Lower lobe of right lung (tissue), 2 donors: ENCODE data around the gene THTPA. TPM values are rescaled to one million over a fixed set of nuclear protein-coding genes. Genes with fewer than 3 reads are reported as not detected.
A peak's percentile ranks its signal among the peaks of the same experiment; 100 is the strongest.

Experiments
- ATAC-seq, 2 donors: fragments of 200-7000 bp; cut with Tn5 transposase; one replicate each; pipeline ENCODE4 v1.9.1; 2020 to 2022; ENCODE audit warnings: mild to moderate bottlenecking in 2 of 2, moderate library complexity in 2 of 2
- DNase-seq: peaks from one replicate; pipeline ENCODE4 v3.0.0-alpha.2; 2020
- H3K27ac ChIP-seq: fragments of 200-600 bp; one replicate; pipeline ENCODE4 v1.8.0; 2022
- H3K27me3 ChIP-seq: fragments of 200-600 bp; one replicate; pipeline ENCODE4 v1.8.0; 2022; ENCODE audit warnings: low read depth
- H3K36me3 ChIP-seq: fragments of 200-600 bp; one replicate; pipeline ENCODE4 v1.8.0; 2022; ENCODE audit warnings: mild to moderate bottlenecking
- H3K4me1 ChIP-seq: fragments of 200-600 bp; one replicate; pipeline ENCODE4 v1.8.0; 2022
- H3K4me3 ChIP-seq: fragments of 200-600 bp; one replicate; pipeline ENCODE4 v1.8.0; 2022; ENCODE audit warnings: mild to moderate bottlenecking
- H3K9me3 ChIP-seq: fragments of 200-600 bp; one replicate; pipeline ENCODE4 v1.8.0; 2022
- intact Hi-C: fragments of 100-400 bp; cut with DNase I; formaldehyde crosslinking; loops from one replicate; pipeline ENCODE4 v1.11.0; 2022
- total RNA-seq: library from RNA; stranded (reverse); fragmentation: NEBNext Ultra II Directional; extraction: Animal tissue kit (Norgen Biotek cat#: 25700); gene quantifications from one replicate; pipeline ENCODE4 v1.2.1, GENCODE V29; 2021
- TF ChIP-seq, protein P1 (sequence below): fragments of 200-600 bp; IDR thresholded peaks from one replicate; pipeline ENCODE4 v1.8.0; 2022; ENCODE audit warnings: antibody characterized with exemption, mild to moderate bottlenecking
- donor health status: DM: no; HTN: yes; CAD: no; lungs with severe emphysema.

The THTPA gene
- total RNA-seq, 1 donor from 2014 or later: 19.1 TPM

DNA sequence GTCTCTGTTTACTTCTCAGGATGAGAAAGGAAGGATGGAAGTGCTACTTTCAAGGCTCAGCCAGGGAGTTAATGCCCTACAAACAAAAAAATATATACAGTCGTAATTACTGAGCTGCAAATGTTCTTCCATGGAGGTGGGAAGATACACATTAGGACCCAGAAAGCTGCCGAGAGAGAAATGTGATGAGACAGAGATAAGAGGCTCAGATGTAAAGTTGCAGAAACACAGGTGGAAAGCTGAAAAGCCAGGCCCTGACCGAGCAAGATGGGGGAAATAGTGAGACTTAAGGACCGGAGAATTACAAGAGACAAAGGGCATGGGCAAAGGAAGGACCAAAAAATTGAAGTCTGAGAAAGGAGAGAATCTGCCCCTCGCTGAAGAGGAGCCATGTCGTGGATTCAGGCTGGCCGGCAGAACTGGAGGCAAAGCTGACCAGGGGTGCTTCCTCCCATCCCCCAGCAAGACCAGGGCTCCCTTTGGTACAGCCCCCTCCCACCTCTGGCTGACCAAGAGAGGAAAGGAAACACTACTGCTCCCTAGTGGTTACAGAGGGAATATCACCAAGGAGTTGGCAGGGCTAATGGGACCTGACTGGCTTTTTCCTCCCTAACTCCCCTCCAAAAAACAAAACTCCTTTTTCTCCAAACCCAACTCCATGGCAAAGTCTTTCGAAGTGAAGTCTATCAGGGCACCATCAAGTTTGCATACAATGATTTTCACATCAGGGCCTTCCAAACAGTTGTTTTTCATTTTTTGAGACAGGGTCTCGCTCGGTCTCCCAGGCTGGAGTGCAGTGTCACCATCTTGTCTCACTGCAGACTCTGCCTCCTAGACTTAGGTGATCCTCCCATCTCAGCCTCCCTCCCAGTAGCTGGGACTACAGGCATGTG is 16.6 kb upstream of the THTPA start:
- H3K36me3 ChIP-seq: no peaks in the 10 kb centered on the region
- no peaks in the 10 kb centered on the region for H3K9me3 ChIP-seq
- no peaks in the 10 kb centered on the region for H3K27me3 ChIP-seq
- ATAC-seq (peak; percentile 71 to 78), DNase-seq (no peak)
- intact Hi-C loops: no loop called here
- no peak overlapping the region for H3K4me3 ChIP-seq
- H3K4me1 ChIP-seq: no peaks in the 10 kb centered on the region
- no peak overlapping the region for H3K27ac ChIP-seq
- TF ChIP-seq, protein P1, sequence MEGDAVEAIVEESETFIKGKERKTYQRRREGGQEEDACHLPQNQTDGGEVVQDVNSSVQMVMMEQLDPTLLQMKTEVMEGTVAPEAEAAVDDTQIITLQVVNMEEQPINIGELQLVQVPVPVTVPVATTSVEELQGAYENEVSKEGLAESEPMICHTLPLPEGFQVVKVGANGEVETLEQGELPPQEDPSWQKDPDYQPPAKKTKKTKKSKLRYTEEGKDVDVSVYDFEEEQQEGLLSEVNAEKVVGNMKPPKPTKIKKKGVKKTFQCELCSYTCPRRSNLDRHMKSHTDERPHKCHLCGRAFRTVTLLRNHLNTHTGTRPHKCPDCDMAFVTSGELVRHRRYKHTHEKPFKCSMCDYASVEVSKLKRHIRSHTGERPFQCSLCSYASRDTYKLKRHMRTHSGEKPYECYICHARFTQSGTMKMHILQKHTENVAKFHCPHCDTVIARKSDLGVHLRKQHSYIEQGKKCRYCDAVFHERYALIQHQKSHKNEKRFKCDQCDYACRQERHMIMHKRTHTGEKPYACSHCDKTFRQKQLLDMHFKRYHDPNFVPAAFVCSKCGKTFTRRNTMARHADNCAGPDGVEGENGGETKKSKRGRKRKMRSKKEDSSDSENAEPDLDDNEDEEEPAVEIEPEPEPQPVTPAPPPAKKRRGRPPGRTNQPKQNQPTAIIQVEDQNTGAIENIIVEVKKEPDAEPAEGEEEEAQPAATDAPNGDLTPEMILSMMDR: peak; percentile 77

DNA sequence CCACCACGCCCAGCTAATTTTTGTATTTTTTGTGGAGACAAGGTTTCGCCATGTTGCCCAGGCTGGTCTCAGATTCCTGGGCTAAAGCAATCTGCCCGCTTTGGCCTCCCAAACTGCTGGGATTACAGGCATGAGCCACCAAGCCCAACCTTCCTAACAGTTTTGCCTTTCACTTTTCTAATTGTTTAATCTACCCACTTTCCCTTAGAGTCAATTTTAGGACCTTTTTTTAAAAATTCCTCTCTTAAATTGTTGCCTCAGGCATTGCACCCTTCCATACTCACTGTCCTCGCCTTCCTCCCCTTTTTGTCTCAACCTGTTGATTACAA is 16.0 kb upstream of the THTPA start:
- TF ChIP-seq, protein P1: no peak
- DNase-seq (no peak), ATAC-seq (no peak)
- intact Hi-C loops: no loop called here
- Histone ChIP-seq H3K4me1 (no peaks in the 10 kb centered on the region), H3K4me3 (no peak overlapping the region), H3K9me3 (no peaks in the 10 kb centered on the region), H3K27ac (no peak overlapping the region), H3K27me3 (no peaks in the 10 kb centered on the region), H3K36me3 (no peaks in the 10 kb centered on the region)

- Histone ChIP-seq H3K27me3 (no peaks in the 10 kb centered on the region), H3K4me3 (no peak overlapping the region), H3K9me3 (no peaks in the 10 kb centered on the region), H3K36me3 (no peaks in the 10 kb centered on the region), H3K4me1 (no peaks in the 10 kb centered on the region), H3K27ac (no peak overlapping the region)
- intact Hi-C loops: no loop called here
- TF ChIP-seq, protein P1: no peak
- DNase-seq: no peak
- no peak for ATAC-seq
These were observed 13.8 kb upstream of the THTPA start for GRCh38 chr14:23542261-23542660.

DNA sequence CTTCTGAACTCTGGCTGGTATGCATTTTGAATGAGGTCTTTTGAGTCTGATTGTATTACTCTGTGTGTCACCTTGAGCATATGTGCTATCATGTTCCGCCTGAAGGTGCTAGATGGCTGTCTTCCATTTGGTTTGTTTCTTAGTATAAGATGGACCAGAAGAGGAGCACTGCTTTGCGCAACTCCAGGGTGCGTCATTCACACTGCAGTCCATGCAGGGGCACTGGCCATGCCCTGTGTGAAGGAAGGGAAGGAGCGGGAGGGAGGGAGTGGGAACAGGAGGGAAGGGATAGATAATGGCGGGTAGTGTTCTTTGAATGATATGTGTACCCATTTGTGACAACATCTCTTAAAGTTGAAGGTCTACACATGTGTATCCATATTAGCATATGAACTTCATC is 12.7 kb upstream of the THTPA start:
- Histone ChIP-seq H3K27ac (no peak overlapping the region), H3K4me3 (no peak overlapping the region), H3K36me3 (no peaks in the 10 kb centered on the region), H3K4me1 (no peaks in the 10 kb centered on the region), H3K27me3 (no peaks in the 10 kb centered on the region), H3K9me3 (no peaks in the 10 kb centered on the region)
- DNase-seq (no peak), ATAC-seq (no peak)
- TF ChIP-seq, protein P1: no peak
- intact Hi-C loops: no loop called here

DNA sequence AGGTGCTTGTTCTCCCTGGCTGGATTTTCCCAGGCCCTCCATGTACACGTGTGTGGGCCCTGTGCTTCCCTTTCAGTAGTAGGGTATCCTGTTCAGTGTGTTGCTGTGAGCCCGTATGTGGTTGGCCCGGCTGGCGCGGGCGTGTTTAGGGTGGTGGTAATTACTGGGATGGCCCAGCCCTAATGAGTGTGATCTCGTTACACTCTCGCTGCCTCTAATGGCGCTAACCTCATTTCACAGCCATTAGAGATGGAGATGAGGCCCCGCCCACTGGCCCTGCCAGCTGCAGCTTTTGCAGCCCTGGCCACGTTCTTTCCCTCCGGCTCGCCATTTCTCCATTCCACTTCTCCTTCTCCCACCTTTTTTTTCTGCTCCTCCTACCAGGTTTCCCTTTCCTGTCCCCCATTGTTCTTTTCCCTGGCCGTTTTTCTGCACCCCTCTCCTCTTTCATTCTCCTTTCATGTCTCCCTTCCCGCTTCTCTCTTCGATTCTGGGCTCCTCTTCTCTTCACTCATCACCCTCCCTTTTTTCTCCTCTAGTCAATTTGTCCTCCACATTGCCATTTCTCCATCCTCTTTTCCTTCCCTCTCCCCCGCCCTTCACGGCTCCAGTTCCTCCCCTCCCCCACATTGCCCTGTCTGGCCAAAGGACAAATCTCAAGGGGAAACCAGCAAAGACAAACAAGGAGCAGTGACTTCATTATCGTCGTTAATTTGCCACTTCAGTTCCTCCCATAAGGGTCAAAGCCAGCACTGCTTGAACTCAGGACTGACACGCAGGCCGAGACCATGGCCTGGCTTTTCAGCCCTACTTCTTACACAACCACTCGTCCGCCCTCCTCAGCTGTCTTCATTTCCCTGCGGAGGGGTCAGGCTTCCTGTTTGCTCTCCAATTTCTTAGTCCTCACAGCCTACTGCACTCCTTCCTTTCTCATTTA is 11.3 kb upstream of the THTPA start:
- TF ChIP-seq, protein P1: no peak
- Histone ChIP-seq H3K36me3 (no peaks in the 10 kb centered on the region), H3K27me3 (no peaks in the 10 kb centered on the region), H3K4me3 (no peak overlapping the region), H3K9me3 (no peaks in the 10 kb centered on the region), H3K4me1 (no peaks in the 10 kb centered on the region), H3K27ac (no peak overlapping the region)
- ATAC-seq: no peak
- no peak for DNase-seq
- intact Hi-C loops: no loop called here
